SK-N-SH treated with all-trans-retinoic acid at 6 μM for 48 hours (cell line): ENCODE results near the gene FAM20C.

Source experiments
- CSRNP3 ChIP-seq: fragments of 250-450 bp; sonication (Bioruptor Pico); IDR thresholded peaks from 2 replicates; pipeline ENCODE4 v1.5.1; 2021; ENCODE audit warnings: mild to moderate bottlenecking, moderate library complexity
- GLIS3 ChIP-seq: fragments of 250-450 bp; sonication (Bioruptor Pico); IDR thresholded peaks from 2 replicates; pipeline ENCODE4 v1.5.0; 2020; ENCODE audit warnings: mild to moderate bottlenecking, moderate library complexity
- OSR1 ChIP-seq: fragments of 250-450 bp; sonication (Bioruptor Pico); IDR thresholded peaks from 2 replicates; pipeline ENCODE4 v1.8.0; 2022; ENCODE audit warnings: moderate library complexity, mild to moderate bottlenecking, inconsistent platforms
- RARB ChIP-seq: fragments of 250-450 bp; sonication (Bioruptor Pico); IDR thresholded peaks from 2 replicates; pipeline ENCODE4 v1.8.0; 2021; ENCODE audit warnings: mild to moderate bottlenecking, moderate library complexity
- SNAI2 ChIP-seq: fragments of 250-450 bp; sonication (Bioruptor Pico); IDR thresholded peaks from 2 replicates; pipeline ENCODE4 v1.5.0; 2020; ENCODE audit warnings: mild to moderate bottlenecking, moderate library complexity
- TSHZ2 ChIP-seq: fragments of 250-450 bp; sonication (Bioruptor Pico); IDR thresholded peaks from 2 replicates; pipeline ENCODE4 v1.5.0; 2020; ENCODE audit warnings: mild to moderate bottlenecking, moderate library complexity
- ZFP3 ChIP-seq: fragments of 250-450 bp; sonication (Bioruptor Pico); IDR thresholded peaks from 2 replicates; pipeline ENCODE4 v1.5.0; 2020; ENCODE audit warnings: mild to moderate bottlenecking, moderate library complexity
- ZNF565 ChIP-seq: fragments of 450-650 bp; formaldehyde crosslinking; conservative IDR thresholded peaks from 2 replicates; pipeline ENCODE4 v1.5.0; 2020; ENCODE audit warnings: low read depth, mild to moderate bottlenecking, moderate library complexity
- ZNF8 ChIP-seq: fragments of 450-650 bp; formaldehyde crosslinking; IDR thresholded peaks from 2 replicates; pipeline ENCODE4 v1.5.0; 2020; ENCODE audit warnings: mild to moderate bottlenecking, moderate library complexity
- TF ChIP-seq, protein P1 (sequence below): fragments of 250-450 bp; sonication (Bioruptor Pico); IDR thresholded peaks from 2 replicates; pipeline ENCODE4 v1.8.0; 2021; ENCODE audit warnings: low read depth, mild to moderate bottlenecking, moderate library complexity, borderline replicate concordance

DNA sequence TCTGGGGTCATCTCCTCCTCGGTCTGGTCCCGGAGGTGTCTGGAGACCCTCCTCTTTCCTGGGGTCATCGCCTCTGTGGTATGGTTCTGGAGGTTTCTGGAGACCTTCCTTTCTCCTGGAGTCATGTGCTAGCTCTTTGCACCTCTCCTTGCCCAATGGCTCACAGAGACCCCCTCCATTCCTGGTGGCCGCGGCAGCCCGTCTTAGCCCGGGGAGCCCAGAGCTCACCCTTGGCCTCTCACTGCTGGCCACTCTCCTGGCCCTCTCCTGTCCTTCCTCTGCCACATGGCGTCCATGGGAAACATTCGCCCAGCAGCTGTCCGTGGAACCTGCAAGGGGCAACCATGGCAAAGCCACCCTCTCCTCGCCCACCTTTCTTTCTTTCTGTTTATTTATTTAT is 77.3 kb downstream of the FAM20C start:
- TF ChIP-seq SNAI2 (CRISPR knock-in tag): no peak
- no peak for TF ChIP-seq GLIS3 (CRISPR knock-in tag)
- no peak for TF ChIP-seq OSR1 (CRISPR knock-in tag)
- TF ChIP-seq RARB (CRISPR knock-in tag): no peak
- TF ChIP-seq, protein P1, sequence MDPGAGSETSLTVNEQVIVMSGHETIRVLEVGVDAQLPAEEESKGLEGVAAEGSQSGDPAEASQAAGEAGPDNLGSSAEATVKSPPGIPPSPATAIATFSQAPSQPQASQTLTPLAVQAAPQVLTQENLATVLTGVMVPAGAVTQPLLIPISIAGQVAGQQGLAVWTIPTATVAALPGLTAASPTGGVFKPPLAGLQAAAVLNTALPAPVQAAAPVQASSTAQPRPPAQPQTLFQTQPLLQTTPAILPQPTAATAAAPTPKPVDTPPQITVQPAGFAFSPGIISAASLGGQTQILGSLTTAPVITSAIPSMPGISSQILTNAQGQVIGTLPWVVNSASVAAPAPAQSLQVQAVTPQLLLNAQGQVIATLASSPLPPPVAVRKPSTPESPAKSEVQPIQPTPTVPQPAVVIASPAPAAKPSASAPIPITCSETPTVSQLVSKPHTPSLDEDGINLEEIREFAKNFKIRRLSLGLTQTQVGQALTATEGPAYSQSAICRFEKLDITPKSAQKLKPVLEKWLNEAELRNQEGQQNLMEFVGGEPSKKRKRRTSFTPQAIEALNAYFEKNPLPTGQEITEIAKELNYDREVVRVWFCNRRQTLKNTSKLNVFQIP (CRISPR knock-in tag): no peak
- no peak for TF ChIP-seq TSHZ2 (CRISPR knock-in tag)
- TF ChIP-seq ZNF8 (CRISPR knock-in tag): no peak
- no peak for TF ChIP-seq CSRNP3 (CRISPR knock-in tag)
- TF ChIP-seq ZNF565 (CRISPR knock-in tag): no peak
- TF ChIP-seq ZFP3 (CRISPR knock-in tag): no peak
